Thyroid gland (tissue), 4 donors: Measurements from ENCODE around the gene LIX1L.

ENCODE experiments used
- POLR2A ChIP-seq, 2 donors: fragments of 450-650 bp; IDR thresholded peaks; one replicate each; pipeline ENCODE4 v1.6.1; 2017; ENCODE audit warnings: antibody characterized with exemption in 2 of 2, mild to moderate bottlenecking in 2 of 2, moderate library complexity in 1 of 2
- TF ChIP-seq, protein P1 (sequence below), 6 experiments: fragments of 200-600 bp in 3 of 6; fragments of 450-650 bp in 3 of 6; sonication (generic) in 3 of 6; IDR thresholded peaks; one replicate each; pipeline ENCODE4 v1.5.1; 2016 to 2019; ENCODE audit warnings: antibody characterized with exemption in 6 of 6, mild to moderate bottlenecking in 2 of 6, inconsistent platforms in 1 of 6, moderate library complexity in 1 of 6

DNA sequence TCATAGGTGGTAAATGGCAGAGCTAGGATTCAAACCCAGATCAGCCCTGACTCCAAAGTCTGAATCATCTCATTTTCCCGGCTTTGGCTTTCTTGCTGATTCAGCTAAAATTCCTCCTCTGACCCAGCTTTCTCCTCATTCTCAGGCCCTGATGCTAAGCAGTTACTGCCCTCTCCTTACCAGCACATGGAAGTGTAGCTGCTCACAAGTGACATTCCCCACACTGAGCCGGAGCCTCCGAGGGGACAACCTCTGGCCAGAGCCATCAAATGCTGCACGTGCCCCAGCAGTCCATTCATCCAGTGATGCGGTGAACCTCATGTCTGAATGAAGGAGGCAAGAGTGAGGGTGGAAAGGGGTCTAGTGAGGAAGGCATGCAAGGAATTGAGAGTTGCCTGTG is 59.1 kb downstream of the LIX1L start:
- TF ChIP-seq, protein P1, sequence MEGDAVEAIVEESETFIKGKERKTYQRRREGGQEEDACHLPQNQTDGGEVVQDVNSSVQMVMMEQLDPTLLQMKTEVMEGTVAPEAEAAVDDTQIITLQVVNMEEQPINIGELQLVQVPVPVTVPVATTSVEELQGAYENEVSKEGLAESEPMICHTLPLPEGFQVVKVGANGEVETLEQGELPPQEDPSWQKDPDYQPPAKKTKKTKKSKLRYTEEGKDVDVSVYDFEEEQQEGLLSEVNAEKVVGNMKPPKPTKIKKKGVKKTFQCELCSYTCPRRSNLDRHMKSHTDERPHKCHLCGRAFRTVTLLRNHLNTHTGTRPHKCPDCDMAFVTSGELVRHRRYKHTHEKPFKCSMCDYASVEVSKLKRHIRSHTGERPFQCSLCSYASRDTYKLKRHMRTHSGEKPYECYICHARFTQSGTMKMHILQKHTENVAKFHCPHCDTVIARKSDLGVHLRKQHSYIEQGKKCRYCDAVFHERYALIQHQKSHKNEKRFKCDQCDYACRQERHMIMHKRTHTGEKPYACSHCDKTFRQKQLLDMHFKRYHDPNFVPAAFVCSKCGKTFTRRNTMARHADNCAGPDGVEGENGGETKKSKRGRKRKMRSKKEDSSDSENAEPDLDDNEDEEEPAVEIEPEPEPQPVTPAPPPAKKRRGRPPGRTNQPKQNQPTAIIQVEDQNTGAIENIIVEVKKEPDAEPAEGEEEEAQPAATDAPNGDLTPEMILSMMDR (IDR thresholded peaks at IDR 0.05): no peak
- TF ChIP-seq POLR2A (IDR thresholded peaks at IDR 0.05): no peak
